Left lung (tissue), 10 donors: ENCODE measurements around the gene ANKRD66. TPM values are rescaled to one million over a fixed set of nuclear protein-coding genes. Genes with fewer than 3 reads are reported as not detected.

Experiments
- ATAC-seq: fragments of 200-7000 bp; cut with Tn5 transposase; one replicate; pipeline ENCODE4 v1.9.1; 2020; ENCODE audit warnings: moderate library complexity
- DNase-seq, 4 donors: peaks; one replicate each; pipeline ENCODE4 v3.0.0-alpha.2; 2013 to 2020
- H3K27ac ChIP-seq, 2 donors: fragments of 200-600 bp; sonication (generic) in 1 of 2; one replicate each; pipeline versions ENCODE4 v1.5.0 to v1.8.0; 2020 to 2021
- H3K27me3 ChIP-seq, 2 donors: fragments of 200-600 bp; sonication (generic) in 1 of 2; one replicate each; pipeline versions ENCODE4 v1.5.0 to v1.8.0; 2020 to 2021
- H3K36me3 ChIP-seq, 2 donors: fragments of 200-600 bp; sonication (generic) in 1 of 2; one replicate each; pipeline versions ENCODE4 v1.5.0 to v1.8.0; 2020 to 2021
- H3K4me1 ChIP-seq, 2 donors: fragments of 200-600 bp; one replicate each; pipeline ENCODE4 v1.8.0; 2021
- H3K4me3 ChIP-seq, 2 donors: fragments of 200-600 bp; sonication (generic) in 1 of 2; one replicate each; pipeline versions ENCODE4 v1.5.0 to v1.8.0; 2020 to 2021; ENCODE audit warnings: mild to moderate bottlenecking in 1 of 2
- H3K9me3 ChIP-seq, 2 donors: fragments of 200-600 bp; sonication (generic) in 1 of 2; one replicate each; pipeline versions ENCODE4 v1.5.0 to v1.8.0; 2020 to 2021
- CTCF ChIP-seq, 2 donors: fragments of 200-600 bp; sonication (generic) in 1 of 2; IDR thresholded peaks; one replicate each; pipeline versions ENCODE4 v1.5.0 to v1.8.0; 2021; ENCODE audit warnings: antibody characterized with exemption in 2 of 2
- intact Hi-C, 2 donors: fragments of 100-400 bp; cut with DNase I; formaldehyde crosslinking; loops; one replicate each; pipeline versions ENCODE4 v1.11.2 to v1.14.2; 2022
- polyA plus RNA-seq, 6 donors: library from polyadenylated mRNA; unstranded; fragments of 120-200 nt; gene quantifications; one replicate each; pipeline ENCODE4 v1.2.1, GENCODE V29; 2013; ENCODE audit not compliant: insufficient read length in 6 of 6
- total RNA-seq, 2 donors: library from RNA; stranded (reverse); fragmentation: NEBNext Ultra II Directional; extraction: Animal tissue kit (Norgen Biotek cat#: 25700); gene quantifications; one replicate each; pipeline ENCODE4 v1.2.1, GENCODE V29; 2021
- donor health status: DM: no; HTN: yes; CAD: no.
- donor health status: DM: no; HTN: no; CAD: no.

The ANKRD66 gene
- total and polyA plus RNA-seq, 8 donors, result 0.36 to 2.9 (median 2.4) TPM; not detected in 1

GRCh38 chr6:46789434-46790354 lies 43.0 kb downstream of the ANKRD66 start:
- Histone ChIP-seq H3K4me3 (no peak overlapping the region), H3K9me3 (no peaks in the 10 kb centered on the region), H3K36me3 (no peaks in the 10 kb centered on the region), H3K27ac (no peak overlapping the region), H3K4me1 (no peaks in the 10 kb centered on the region), H3K27me3 (no peaks in the 10 kb centered on the region)
- no peak for DNase-seq
- no peak for ATAC-seq
- no peak for TF ChIP-seq CTCF (IDR thresholded peaks at IDR 0.05)
- intact Hi-C loops, result no loop called here

- H3K4me1 ChIP-seq, result no peaks in the 10 kb centered on the region
- H3K27ac ChIP-seq, result no peak overlapping the region
- H3K27me3 ChIP-seq, result no peaks in the 10 kb centered on the region
- DNase-seq (no peak), ATAC-seq (no peak)
- intact Hi-C loops, result no loop called here
- no peaks in the 10 kb centered on the region for H3K36me3 ChIP-seq
- H3K4me3 ChIP-seq, result no peak overlapping the region
- no peak for TF ChIP-seq CTCF (IDR thresholded peaks at IDR 0.05)
- no peaks in the 10 kb centered on the region for H3K9me3 ChIP-seq
Observed at GRCh38 chr6:46790355-46790874, 43.7 kb downstream of the ANKRD66 start.

GRCh38 chr6:46792635-46793034 lies 45.9 kb downstream of the ANKRD66 start:
- Histone ChIP-seq H3K36me3 (no peaks in the 10 kb centered on the region), H3K27me3 (no peaks in the 10 kb centered on the region)
- intact Hi-C loops, result no loop called here

GRCh38 chr6:46793138-46793537 lies 46.4 kb downstream of the ANKRD66 start, which contains the start of gene MEP1A:
TSS of gene MEP1A (plus strand) at chr6:46793389. CDS start at chr6:46793399, 10 bp downstream.
- no peak for ATAC-seq
- no peak for TF ChIP-seq CTCF (IDR thresholded peaks at IDR 0.05)
- Histone ChIP-seq H3K4me3 (no peak within 1 kb of the TSS), H3K27me3 (no peaks in the 10 kb centered on the region), H3K27ac (no peak within 1 kb of the TSS), H3K36me3 (no peaks in the 10 kb centered on the region), H3K9me3 (no peaks in the 10 kb centered on the region), H3K4me1 (no peaks in the 10 kb centered on the region)
- DNase-seq, result no peak
- intact Hi-C loops, result no loop called here

More at GRCh38 chr6:46792635-46793034, 45.9 kb downstream of the ANKRD66 start:
- ATAC-seq (no peak), DNase-seq (no peak)
- Histone ChIP-seq H3K4me3 (no peak overlapping the region), H3K9me3 (no peaks in the 10 kb centered on the region), H3K27ac (no peak overlapping the region), H3K4me1 (no peaks in the 10 kb centered on the region)
- TF ChIP-seq CTCF (IDR thresholded peaks at IDR 0.05), result no peak

GRCh38 chr6:46794068-46794467 lies 47.3 kb downstream of the ANKRD66 start:
- intact Hi-C loops, result no loop called here
- Histone ChIP-seq H3K27me3 (no peaks in the 10 kb centered on the region), H3K4me1 (no peaks in the 10 kb centered on the region), H3K27ac (no peak overlapping the region), H3K36me3 (no peaks in the 10 kb centered on the region), H3K9me3 (no peaks in the 10 kb centered on the region), H3K4me3 (no peak overlapping the region)
- no peak for TF ChIP-seq CTCF (IDR thresholded peaks at IDR 0.05)
- no peak for DNase-seq
- ATAC-seq, result no peak
